ENCODE data around the gene RNU7-1.
A peak's percentile ranks its signal among the peaks of the same experiment; 100 is the strongest.

The RNU7-1 gene

GRCh38 chr12:6937481-6938352 lies 5.9 kb upstream of the RNU7-1 start:
- TF ChIP-seq CTCF (IDR thresholded peaks at IDR 0.05) = peak; percentile 95

- 0 out of 2 replicates have a peak, but pooled peaks have one; percentile 7 for TF ChIP-seq CTCF (IDR thresholded peaks at IDR 0.05)
Measured at GRCh38 chr12:6938353-6939190, 5.0 kb upstream of the RNU7-1 start.

GRCh38 chr12:6939191-6939540 lies 4.5 kb upstream of the RNU7-1 start:
- no peak for TF ChIP-seq CTCF (IDR thresholded peaks at IDR 0.05)

GRCh38 chr12:6941267-6941666 lies 2.3 kb upstream of the RNU7-1 start:
- no peak for TF ChIP-seq CTCF (IDR thresholded peaks at IDR 0.05)

GRCh38 chr12:6941782-6942181 lies 1.8 kb upstream of the RNU7-1 start:
- TF ChIP-seq CTCF (IDR thresholded peaks at IDR 0.05) = no peak

- no peak for TF ChIP-seq CTCF (IDR thresholded peaks at IDR 0.05)
Measured at GRCh38 chr12:6942331-6942665, 1.3 kb upstream of the RNU7-1 start.

- TF ChIP-seq CTCF (IDR thresholded peaks at IDR 0.05) = no peak
Measured at GRCh38 chr12:6943389-6943721, 261 bp upstream of the RNU7-1 start.

Measured in LNCAP (cell line).